Measurements from ENCODE around the gene MOV10. TPM values are rescaled to one million over a fixed set of nuclear protein-coding genes. Genes with fewer than 3 reads are reported as not detected.

The MOV10 gene
- total and polyA plus RNA-seq, 9 of the 15 experiments (the other 6 are each of a cell fraction or from before 2014, with no cell fraction given) = 16.7 to 105 (median 49.5) TPM

DNA sequence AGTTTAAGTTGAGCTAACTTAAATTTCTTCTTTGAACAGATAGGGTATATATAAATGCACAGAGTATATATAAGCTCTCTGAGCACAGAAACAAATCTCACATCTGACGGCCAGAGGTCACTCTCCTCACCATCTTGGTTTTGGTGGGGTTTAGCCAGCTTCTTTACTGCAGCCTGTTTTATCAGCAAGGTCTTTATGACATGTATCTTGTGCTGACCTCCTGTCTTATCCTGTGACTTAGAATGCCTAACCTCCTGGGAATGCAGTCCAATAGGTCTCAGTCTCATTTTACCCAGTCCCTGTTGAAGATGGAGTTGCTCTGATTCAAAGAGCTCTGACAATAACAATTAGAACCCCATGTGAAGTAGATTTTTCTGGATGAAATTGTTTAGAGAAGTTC, 1.6 kb upstream of the MOV10 start (continued):
- TF ChIP-seq, protein P1, sequence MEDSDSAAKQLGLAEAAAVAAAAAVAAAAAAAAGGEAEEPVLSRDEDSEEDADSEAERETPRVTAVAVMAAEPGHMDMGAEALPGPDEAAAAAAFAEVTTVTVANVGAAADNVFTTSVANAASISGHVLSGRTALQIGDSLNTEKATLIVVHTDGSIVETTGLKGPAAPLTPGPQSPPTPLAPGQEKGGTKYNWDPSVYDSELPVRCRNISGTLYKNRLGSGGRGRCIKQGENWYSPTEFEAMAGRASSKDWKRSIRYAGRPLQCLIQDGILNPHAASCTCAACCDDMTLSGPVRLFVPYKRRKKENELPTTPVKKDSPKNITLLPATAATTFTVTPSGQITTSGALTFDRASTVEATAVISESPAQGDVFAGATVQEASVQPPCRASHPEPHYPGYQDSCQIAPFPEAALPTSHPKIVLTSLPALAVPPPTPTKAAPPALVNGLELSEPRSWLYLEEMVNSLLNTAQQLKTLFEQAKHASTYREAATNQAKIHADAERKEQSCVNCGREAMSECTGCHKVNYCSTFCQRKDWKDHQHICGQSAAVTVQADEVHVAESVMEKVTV (CRISPR knock-in tag; IDR thresholded peaks at IDR 0.05) = 0 out of 2 replicates have a peak, but pooled peaks have one; percentile 33
- TF ChIP-seq ATF7 (IDR thresholded peaks at IDR 0.05) (0 out of 2 replicates have a peak, but pooled peaks have one; percentile 16), KDM1A (IDR thresholded peaks at IDR 0.05) (peak in 1 of 2 experiments; percentile 22; a peak in 1 of 4 replicates), FUS (optimal IDR thresholded peaks at IDR 0.05; ENCODE audit: low read depth, low read length) (no peak), XRCC3 (IDR thresholded peaks at IDR 0.05) (no peak), RFX1 (IDR thresholded peaks at IDR 0.05) (no peak), ZNF384 (IDR thresholded peaks at IDR 0.05; ENCODE audit: low read depth, low read length) (no peak), MAFK (IDR thresholded peaks at IDR 0.05; ENCODE audit: low read length) (no peak), ZNF766 (CRISPR knock-in tag; conservative IDR thresholded peaks at IDR 0.05) (no peak), PTBP1 (IDR thresholded peaks at IDR 0.05; ENCODE audit: low read depth, low read length) (no peak), ASH1L (IDR thresholded peaks at IDR 0.05; ENCODE audit: borderline replicate concordance, low read depth, partially characterized antibody) (no peak), TGIF2 (CRISPR knock-in tag; IDR thresholded peaks at IDR 0.05) (no peak), KLF16 (IDR thresholded peaks at IDR 0.05) (no peak), KAT2B (IDR thresholded peaks at IDR 0.05; ENCODE audit: low read depth, low read length) (no peak), RBM22 (IDR thresholded peaks at IDR 0.05; ENCODE audit: low read depth, low read length, poor library complexity, severe bottlenecking) (no peak), ZC3H11A (IDR thresholded peaks at IDR 0.05; ENCODE audit: low read depth, low read length) (no peak), ZNF41 (CRISPR knock-in tag; conservative IDR thresholded peaks at IDR 0.05) (no peak), IFI16 (CRISPR knock-in tag; IDR thresholded peaks at IDR 0.05) (no peak), MEF2D (tag; conservative IDR thresholded peaks at IDR 0.05; ENCODE audit: low read depth) (no peak), ZFP1 (CRISPR knock-in tag; IDR thresholded peaks at IDR 0.05) (no peak), ZKSCAN8 (CRISPR knock-in tag; IDR thresholded peaks at IDR 0.05) (no peak), TRIM28 (IDR thresholded peaks at IDR 0.05) (no peak)
- TF ChIP-seq, protein P2, sequence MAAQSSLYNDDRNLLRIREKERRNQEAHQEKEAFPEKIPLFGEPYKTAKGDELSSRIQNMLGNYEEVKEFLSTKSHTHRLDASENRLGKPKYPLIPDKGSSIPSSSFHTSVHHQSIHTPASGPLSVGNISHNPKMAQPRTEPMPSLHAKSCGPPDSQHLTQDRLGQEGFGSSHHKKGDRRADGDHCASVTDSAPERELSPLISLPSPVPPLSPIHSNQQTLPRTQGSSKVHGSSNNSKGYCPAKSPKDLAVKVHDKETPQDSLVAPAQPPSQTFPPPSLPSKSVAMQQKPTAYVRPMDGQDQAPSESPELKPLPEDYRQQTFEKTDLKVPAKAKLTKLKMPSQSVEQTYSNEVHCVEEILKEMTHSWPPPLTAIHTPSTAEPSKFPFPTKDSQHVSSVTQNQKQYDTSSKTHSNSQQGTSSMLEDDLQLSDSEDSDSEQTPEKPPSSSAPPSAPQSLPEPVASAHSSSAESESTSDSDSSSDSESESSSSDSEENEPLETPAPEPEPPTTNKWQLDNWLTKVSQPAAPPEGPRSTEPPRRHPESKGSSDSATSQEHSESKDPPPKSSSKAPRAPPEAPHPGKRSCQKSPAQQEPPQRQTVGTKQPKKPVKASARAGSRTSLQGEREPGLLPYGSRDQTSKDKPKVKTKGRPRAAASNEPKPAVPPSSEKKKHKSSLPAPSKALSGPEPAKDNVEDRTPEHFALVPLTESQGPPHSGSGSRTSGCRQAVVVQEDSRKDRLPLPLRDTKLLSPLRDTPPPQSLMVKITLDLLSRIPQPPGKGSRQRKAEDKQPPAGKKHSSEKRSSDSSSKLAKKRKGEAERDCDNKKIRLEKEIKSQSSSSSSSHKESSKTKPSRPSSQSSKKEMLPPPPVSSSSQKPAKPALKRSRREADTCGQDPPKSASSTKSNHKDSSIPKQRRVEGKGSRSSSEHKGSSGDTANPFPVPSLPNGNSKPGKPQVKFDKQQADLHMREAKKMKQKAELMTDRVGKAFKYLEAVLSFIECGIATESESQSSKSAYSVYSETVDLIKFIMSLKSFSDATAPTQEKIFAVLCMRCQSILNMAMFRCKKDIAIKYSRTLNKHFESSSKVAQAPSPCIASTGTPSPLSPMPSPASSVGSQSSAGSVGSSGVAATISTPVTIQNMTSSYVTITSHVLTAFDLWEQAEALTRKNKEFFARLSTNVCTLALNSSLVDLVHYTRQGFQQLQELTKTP (IDR thresholded peaks at IDR 0.05; ENCODE audit: low read depth in 1 of 2, partially characterized antibody in 2 of 2) = no peak
- TF ChIP-seq, protein P3, sequence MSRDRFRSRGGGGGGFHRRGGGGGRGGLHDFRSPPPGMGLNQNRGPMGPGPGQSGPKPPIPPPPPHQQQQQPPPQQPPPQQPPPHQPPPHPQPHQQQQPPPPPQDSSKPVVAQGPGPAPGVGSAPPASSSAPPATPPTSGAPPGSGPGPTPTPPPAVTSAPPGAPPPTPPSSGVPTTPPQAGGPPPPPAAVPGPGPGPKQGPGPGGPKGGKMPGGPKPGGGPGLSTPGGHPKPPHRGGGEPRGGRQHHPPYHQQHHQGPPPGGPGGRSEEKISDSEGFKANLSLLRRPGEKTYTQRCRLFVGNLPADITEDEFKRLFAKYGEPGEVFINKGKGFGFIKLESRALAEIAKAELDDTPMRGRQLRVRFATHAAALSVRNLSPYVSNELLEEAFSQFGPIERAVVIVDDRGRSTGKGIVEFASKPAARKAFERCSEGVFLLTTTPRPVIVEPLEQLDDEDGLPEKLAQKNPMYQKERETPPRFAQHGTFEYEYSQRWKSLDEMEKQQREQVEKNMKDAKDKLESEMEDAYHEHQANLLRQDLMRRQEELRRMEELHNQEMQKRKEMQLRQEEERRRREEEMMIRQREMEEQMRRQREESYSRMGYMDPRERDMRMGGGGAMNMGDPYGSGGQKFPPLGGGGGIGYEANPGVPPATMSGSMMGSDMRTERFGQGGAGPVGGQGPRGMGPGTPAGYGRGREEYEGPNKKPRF (IDR thresholded peaks at IDR 0.05; ENCODE audit: low read depth, low read length) = no peak
